NOMO-1 treated with DMSO at 0.1 percent for 48 hours (cell line): ENCODE data around the gene TUBA1C.
"Not testable (repeated sequence)": the region's sequence is repeated elsewhere in the genome, so short reads cannot be mapped to it uniquely, and the experiment has no call there.

Experiments
- DNase-seq: peaks from one replicate; lab custom pipeline; 2025; ENCODE audit not compliant: unreplicated experiment; lab: John Stamatoyannopoulos, UW

TUBA1C gene

GRCh38 chr12:49305762-49306510 is 41.1 kb downstream of the TUBA1C start:
- no peak for DNase-seq

- DNase-seq, result no peak
Observed at GRCh38 chr12:49309386-49309785, 44.5 kb downstream of the TUBA1C start.

DNA sequence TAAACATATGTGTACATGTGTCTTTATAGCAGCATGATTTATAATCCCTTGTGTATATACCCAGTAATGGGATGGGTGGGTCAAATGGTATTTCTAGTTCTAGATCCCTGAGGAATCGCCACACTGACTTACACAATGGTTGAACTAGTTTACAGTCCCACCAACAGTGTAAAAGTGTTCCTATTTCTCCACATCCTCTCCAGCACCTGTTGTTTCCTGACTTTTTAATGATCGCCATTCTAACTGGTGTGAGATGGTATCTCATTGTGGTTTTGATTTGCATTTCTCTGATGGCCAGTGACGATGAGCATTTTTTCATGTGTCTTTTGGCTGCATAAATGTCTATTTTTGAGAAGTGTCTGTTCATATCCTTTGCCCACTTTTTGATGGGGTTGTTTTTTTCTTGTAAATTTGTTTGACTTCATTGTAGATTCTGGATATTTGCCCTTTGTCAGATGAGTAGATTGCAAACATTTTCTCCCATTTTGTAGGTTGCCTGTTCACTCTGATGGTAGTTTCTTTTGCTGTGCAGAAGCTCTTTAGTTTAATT is 45.6 kb downstream of the TUBA1C start:
- DNase-seq, result not testable (repeated sequence)

GRCh38 chr12:49314811-49315210 is 49.9 kb downstream of the TUBA1C start:
- no peak for DNase-seq

- not testable (repeated sequence) for DNase-seq
Observed at GRCh38 chr12:49317118-49317517, 52.2 kb downstream of the TUBA1C start.

DNA sequence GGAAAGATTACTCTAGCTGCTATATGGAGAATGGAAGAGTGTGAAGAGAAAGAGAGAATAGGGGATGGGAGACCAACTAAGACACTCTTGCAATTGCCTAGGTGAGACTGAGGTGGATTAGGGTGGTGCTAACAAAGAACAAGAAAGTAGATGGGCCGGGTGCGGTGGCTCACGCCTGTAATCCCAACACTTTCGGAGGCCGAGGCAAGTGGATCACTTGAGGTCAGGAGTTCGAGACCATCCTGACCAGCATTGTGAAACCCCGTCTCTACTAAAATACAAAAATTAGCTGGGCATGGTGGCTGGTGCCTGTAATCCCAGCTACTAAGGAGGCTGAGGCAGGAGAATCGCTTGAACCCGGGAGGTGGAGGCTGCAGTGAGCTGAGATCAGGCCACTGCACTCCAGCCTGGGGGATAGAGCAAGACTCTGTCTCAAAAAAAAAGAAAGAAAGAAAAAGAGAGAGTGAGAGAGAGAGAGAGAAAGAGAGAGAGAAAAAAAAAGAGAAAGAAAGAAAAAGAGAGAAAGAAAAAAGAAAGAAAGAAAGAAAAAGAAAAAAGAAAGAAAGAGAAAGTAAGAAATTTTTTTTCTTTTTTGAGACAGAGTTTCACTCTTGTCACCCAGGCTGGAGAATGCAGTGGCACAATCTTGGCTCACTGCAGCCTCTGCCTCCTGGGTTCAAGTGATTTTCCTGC is 55.7 kb downstream of the TUBA1C start:
- not testable (repeated sequence) for DNase-seq

DNA sequence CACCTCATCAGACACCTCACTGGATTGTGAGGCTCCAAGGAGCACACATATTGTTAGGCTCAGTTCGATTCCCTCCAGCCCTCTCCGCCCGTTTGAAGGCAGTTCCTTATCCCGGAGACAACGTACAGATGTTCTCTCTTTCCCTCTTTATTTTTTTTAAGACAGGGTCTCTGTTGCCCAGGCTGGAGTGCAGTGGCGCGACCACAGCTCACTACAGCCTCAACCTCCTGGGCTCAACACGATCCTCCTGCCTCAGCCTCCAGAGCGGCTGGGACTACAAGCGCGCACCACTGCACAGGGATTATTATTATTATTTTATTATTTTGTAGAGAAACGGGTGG is 57.5 kb downstream of the TUBA1C start:
- no peak for DNase-seq

- peak; percentile 99 for DNase-seq
Observed at GRCh38 chr12:49322708-49323523, 58.0 kb downstream of the TUBA1C start, which contains the start of gene TROAP. Gene TROAP (plus strand): TSS chr12:49323255. CDS start chr12:49323609, 354 bp downstream.

- no peak for DNase-seq
Observed at GRCh38 chr12:49323524-49324097, 58.7 kb downstream of the TUBA1C start.
